Muscle layer of colon (tissue), 2 donors: ENCODE data around the gene PSMD4.

Experiments used
- H3K27ac ChIP-seq: one replicate; pipeline ENCODE4 v1.7.0; 2013; ENCODE audit warnings: low read depth, mild to moderate bottlenecking, low read length, moderate library complexity
- H3K27me3 ChIP-seq, 2 donors: one replicate each; pipeline ENCODE4 v1.7.0; 2013; ENCODE audit warnings: low read length in 2 of 2, mild to moderate bottlenecking in 2 of 2; ENCODE audit not compliant: insufficient read depth in 2 of 2, control insufficient read depth in 1 of 2
- H3K36me3 ChIP-seq: one replicate; pipeline ENCODE4 v1.7.0; 2013; ENCODE audit warnings: mild to moderate bottlenecking, low read length; ENCODE audit not compliant: insufficient read depth
- H3K4me1 ChIP-seq: one replicate; pipeline ENCODE4 v1.7.0; 2013; ENCODE audit warnings: mild to moderate bottlenecking, low read length; ENCODE audit not compliant: insufficient read depth
- H3K4me3 ChIP-seq, 2 donors: one replicate each; pipeline ENCODE4 v1.7.0; 2013; ENCODE audit warnings: low read length in 2 of 2, low read depth in 1 of 2, mild to moderate bottlenecking in 1 of 2, moderate library complexity in 1 of 2
- H3K9ac ChIP-seq: one replicate; pipeline ENCODE4 v1.7.0; 2013; ENCODE audit warnings: low read length
- H3K9me3 ChIP-seq: one replicate; pipeline ENCODE4 v1.7.0; 2013; ENCODE audit warnings: mild to moderate bottlenecking, low read length
- donor health status: abdominal sarcoma.
- donor health status: Adenocarcinoma of cecum.

The PSMD4 gene

DNA sequence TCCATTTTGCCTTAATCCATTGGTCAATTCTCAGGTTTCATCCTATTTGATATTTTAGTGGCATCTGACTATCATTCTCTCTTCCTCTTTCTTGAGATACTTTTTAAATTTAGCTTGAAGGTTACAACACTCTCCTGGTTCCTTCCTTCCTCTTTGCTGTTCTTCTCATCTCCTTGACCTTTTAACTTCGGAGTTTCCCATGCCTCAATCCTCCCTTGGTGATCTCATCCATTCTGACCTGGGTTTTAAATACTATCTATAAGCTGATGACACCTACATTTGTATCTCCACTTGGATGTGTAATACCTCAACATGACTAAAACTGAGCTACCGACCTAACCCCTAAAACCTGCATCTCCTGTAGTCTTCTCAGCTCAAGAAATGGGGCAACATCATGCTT, 22.7 kb downstream of the PSMD4 start:
- H3K4me3 ChIP-seq = no peak overlapping the region
- no peaks in the 10 kb centered on the region for H3K27me3 ChIP-seq
- H3K27ac ChIP-seq = no peak overlapping the region
- H3K36me3 ChIP-seq = no peaks in the 10 kb centered on the region
- H3K9me3 ChIP-seq = no peaks in the 10 kb centered on the region
- no peaks in the 10 kb centered on the region for H3K4me1 ChIP-seq
- no peak overlapping the region for H3K9ac ChIP-seq

DNA sequence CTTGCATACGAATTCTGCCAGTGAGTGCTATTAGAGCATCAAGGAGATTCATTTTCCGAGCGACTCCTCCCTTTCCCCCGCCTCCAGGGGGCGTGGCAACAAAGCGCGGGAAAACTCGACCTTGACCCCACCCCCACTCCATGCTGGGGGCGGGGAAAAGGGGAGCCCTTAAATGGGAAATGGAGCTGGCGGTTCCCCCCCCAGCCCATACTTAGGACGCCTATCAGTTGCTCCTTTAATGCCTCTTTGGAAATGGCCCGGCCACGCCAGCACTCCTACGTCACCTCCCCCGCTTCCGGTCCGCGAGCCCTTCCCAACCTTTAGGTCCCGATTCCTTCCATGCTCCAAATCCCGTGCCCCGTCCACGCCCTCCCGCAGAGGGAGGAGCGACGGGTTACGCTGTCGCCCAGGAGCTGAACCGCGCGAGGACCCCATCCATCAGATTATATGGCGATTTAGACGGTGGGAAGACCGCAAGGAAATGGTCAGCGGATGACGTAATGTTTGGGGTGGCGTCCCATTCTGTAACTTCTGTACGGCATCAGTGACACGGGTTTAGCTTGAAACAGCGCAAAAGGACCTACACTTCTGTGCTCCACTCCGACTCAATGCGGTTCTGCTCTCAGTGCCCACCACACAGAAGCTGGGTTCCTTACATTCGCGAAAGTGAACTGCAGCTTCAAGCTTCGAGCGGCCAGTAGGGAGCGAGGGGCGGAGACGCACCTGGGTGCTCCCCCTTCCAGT, 26.9 kb downstream of the PSMD4 start:
- Histone ChIP-seq H3K9ac (peak overlapping the region; percentile 100), H3K4me3 (peak overlapping the region; percentile 92 to 97), H3K9me3 (no peaks in the 10 kb centered on the region), H3K27me3 (no peaks in the 10 kb centered on the region), H3K4me1 (peaks cover 13% of the 10 kb centered on the region), H3K27ac (peak overlapping the region; percentile 100), H3K36me3 (peaks cover 9% of the 10 kb centered on the region)

DNA sequence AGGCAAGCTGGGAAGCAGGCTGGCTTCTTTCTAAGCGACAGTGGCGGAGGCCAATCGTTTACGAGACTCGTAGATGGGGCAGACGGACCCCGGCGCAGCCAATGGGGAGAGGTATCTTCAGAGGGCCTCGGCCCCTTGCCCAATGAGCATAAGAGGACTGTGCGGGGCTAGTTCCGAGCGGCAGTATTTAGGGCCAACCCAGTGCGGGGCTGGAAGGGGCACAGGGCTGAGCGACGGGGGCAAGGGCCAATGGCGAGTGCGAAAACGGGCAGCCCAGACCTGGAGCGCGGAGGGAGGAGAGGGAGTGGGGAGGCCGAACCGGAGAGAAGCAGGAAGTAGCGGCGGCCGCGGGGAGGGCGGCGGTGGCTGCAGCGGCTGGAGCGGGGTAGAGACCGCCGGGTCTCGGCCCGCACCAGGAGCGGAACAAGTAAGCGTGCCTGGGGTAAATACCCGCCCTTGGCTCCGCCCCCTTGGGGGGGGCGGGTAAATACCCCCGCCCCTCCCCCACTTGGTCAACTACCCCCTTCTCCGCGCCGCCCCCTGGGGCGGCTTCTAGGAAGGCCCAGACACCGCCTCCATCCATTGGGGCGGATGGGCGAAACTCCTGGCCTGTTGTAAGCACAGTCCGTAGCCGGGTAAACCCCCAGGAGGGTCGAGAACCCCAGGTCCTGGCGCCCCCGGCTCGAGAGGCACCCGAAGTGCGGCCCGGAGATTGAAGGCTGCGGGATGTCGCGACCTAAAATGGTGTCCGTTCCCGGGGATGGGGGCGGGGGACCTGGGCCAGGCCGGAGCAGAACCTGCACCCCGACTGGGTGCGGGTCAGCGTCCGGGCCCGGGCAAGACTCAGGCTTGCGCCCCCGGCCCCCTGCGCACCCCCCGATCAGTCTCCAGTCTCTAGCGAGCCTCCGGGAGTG, 27.7 kb downstream of the PSMD4 start, which contains the start of gene ZNF687:
ZNF687 (plus strand) TSS at position 331 of the 914 bp plus-strand sequence. CDS start 3,993 bp downstream, outside the sequence.
- Histone ChIP-seq H3K4me1 (peaks cover 13% of the 10 kb centered on the region), H3K4me3 (peak within 1 kb of the TSS; percentile 97 to 98), H3K9ac (peak within 1 kb of the TSS; percentile 100), H3K36me3 (peaks cover 17% of the 10 kb centered on the region), H3K27me3 (no peaks in the 10 kb centered on the region), H3K27ac (peak within 1 kb of the TSS; percentile 100), H3K9me3 (no peaks in the 10 kb centered on the region)

DNA sequence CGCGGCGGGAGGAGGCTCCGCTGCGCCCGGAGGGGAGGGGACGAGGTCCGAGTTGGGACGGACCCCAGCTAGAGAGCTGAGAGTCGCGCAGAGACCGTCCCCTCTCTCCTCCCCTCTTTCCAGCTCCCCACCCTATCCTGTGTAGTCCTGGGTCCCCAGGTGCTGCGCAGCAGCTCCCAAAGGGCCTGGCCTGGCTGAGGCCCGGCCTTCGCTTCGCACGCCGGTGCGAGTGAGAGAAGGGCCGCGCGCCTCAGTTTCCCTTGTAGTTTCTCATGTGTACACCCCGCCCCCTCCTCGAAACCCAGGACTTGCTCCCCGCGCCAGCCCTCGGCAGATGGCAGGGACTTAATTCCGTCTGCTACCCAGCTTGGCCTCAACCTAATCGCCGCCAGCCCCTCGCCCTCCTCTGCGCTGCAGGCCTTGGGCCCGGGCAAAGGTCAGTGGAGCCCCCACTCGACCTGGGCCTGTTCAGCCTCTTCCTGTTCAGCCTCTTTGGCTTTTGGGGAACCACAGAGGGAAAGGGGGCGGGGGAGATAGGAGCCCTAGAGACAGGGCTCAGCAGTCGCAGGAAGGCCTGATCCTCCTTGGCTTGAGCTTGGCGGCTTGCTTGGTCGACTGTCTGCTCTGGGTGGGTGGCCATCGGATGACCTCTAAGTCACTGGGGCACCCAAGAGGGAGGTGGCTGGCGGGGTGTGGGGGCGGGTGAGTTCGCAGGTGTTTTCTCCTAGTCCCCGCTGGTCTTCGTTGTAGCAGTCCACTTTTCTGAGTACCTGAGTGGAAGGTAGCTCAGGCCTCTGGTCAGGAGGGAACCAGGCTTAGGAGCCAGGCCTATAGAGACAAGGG, 28.6 kb downstream of the PSMD4 start:
- Histone ChIP-seq H3K4me3 (peak overlapping the region; percentile 97 to 98), H3K27ac (peak overlapping the region; percentile 98), H3K4me1 (peaks cover 13% of the 10 kb centered on the region), H3K36me3 (peaks cover 26% of the 10 kb centered on the region), H3K9ac (peak overlapping the region; percentile 78), H3K27me3 (no peaks in the 10 kb centered on the region), H3K9me3 (no peaks in the 10 kb centered on the region)

DNA sequence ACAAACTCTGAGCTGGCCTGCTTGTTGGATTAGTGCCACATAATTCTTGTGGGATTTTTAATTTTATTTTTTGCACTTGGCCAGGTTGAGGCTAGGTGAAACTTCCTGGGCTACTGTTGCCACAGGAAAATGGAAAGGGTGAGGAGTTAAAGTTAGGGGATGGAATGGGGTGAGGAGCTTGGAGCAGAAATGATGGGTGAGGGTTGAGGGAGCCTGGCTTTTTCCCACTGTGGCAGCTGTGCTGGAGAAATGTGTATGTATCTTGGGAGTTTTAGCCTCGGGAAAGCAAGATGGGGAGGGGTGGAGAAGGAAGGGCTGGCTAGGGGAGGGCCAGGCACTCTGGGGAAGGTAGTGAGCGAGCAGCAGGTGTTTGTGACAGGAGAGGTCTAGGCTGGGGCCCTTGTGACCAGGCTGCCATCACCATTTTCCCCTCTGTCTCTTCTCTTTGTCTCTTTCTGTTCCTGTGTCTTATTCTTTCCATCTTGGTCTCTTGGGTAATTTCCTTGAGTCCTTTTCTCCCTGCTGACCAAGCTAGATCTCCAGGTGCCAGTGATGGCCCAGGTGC, 29.6 kb downstream of the PSMD4 start:
- Histone ChIP-seq H3K27me3 (no peaks in the 10 kb centered on the region), H3K9me3 (no peaks in the 10 kb centered on the region), H3K9ac (peak overlapping the region; percentile 78), H3K27ac (no peak overlapping the region), H3K36me3 (peaks cover 36% of the 10 kb centered on the region), H3K4me3 (peak overlapping the region in 1 of 2 donors; percentile 97), H3K4me1 (peaks cover 13% of the 10 kb centered on the region)

DNA sequence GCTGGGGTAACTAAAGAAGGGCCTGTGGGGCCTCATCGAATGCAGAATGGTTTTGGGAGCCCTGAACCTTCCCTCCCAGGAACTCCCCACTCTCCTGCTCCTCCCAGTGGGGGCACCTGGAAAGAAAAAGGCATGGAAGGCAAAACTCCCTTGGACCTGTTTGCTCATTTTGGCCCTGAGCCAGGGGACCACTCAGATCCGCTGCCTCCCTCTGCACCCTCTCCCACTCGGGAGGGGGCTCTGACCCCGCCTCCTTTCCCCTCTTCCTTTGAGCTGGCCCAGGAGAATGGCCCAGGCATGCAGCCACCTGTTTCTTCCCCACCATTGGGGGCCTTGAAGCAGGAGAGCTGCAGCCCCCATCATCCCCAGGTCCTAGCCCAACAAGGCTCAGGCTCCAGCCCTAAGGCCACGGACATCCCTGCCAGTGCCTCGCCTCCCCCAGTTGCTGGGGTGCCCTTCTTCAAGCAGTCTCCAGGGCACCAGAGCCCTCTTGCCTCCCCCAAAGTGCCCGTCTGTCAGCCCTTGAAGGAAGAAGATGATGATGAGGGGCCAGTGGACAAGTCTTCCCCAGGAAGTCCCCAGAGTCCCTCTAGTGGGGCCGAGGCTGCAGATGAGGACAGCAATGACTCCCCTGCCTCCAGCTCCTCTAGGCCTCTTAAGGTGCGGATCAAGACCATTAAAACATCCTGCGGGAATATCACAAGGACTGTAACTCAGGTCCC, 32.2 kb downstream of the PSMD4 start:
- H3K27ac ChIP-seq = no peak overlapping the region
- no peaks in the 10 kb centered on the region for H3K9me3 ChIP-seq
- peaks cover 13% of the 10 kb centered on the region for H3K4me1 ChIP-seq
- H3K36me3 ChIP-seq = peaks cover 55% of the 10 kb centered on the region
- H3K27me3 ChIP-seq = no peaks in the 10 kb centered on the region
- no peak overlapping the region for H3K4me3 ChIP-seq
- H3K9ac ChIP-seq = no peak overlapping the region

DNA sequence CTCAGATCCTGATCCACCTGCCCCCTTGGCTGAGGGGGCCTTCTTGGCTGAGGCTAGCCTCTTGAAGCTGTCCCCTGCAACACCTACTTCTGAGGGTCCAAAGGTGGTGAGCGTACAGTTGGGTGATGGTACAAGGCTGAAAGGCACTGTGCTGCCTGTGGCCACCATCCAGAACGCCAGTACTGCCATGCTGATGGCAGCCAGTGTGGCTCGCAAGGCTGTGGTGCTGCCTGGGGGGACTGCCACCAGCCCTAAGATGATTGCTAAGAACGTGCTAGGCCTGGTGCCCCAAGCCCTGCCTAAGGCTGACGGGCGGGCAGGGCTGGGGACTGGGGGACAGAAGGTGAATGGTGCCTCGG, 32.8 kb downstream of the PSMD4 start:
- Histone ChIP-seq H3K27ac (no peak overlapping the region), H3K27me3 (no peaks in the 10 kb centered on the region), H3K4me1 (peaks cover 13% of the 10 kb centered on the region), H3K4me3 (no peak overlapping the region), H3K9ac (no peak overlapping the region), H3K36me3 (peaks cover 55% of the 10 kb centered on the region), H3K9me3 (no peaks in the 10 kb centered on the region)

DNA sequence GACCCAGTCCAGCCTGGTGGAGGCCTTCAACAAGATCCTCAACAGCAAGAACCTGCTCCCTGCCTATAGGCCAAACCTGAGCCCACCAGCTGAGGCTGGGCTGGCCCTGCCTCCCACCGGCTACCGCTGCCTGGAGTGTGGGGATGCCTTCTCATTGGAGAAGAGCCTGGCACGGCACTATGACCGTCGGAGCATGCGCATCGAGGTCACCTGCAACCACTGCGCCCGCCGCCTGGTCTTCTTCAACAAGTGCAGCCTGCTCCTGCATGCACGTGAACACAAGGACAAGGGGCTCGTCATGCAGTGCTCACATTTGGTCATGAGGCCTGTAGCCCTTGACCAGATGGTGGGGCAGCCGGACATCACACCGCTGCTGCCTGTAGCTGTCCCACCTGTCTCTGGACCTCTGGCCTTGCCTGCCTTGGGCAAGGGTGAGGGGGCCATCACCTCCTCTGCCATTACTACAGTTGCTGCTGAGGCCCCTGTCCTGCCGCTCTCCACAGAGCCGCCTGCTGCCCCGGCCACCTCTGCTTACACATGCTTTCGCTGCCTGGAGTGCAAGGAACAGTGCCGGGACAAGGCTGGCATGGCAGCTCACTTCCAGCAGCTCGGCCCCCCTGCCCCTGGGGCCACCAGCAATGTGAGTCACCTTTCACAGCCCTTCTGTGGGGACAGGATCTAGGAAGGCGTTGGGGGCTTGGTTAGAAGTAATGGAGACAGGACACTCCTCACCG, 33.4 kb downstream of the PSMD4 start:
- no peaks in the 10 kb centered on the region for H3K27me3 ChIP-seq
- H3K4me3 ChIP-seq = no peak overlapping the region
- peaks cover 13% of the 10 kb centered on the region for H3K4me1 ChIP-seq
- no peaks in the 10 kb centered on the region for H3K9me3 ChIP-seq
- no peak overlapping the region for H3K27ac ChIP-seq
- H3K9ac ChIP-seq = no peak overlapping the region
- peaks cover 60% of the 10 kb centered on the region for H3K36me3 ChIP-seq

DNA sequence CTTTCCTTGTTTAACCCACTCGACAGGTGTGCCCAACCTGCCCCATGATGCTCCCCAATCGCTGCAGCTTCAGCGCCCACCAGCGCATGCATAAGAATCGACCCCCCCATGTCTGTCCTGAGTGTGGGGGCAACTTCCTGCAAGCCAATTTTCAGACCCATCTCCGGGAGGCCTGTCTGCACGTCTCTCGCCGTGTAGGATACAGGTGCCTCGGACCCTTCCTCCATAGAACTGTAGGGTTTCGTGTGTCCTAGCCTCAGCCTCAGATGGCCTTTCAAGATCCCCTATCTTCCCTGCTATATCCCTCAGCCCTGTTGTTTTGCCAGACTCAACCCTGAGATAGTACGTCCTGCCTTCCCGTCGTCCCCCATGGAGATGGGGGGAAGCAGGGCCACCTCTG, 34.0 kb downstream of the PSMD4 start:
- no peaks in the 10 kb centered on the region for H3K9me3 ChIP-seq
- H3K4me3 ChIP-seq = no peak overlapping the region
- H3K36me3 ChIP-seq = peaks cover 65% of the 10 kb centered on the region
- H3K9ac ChIP-seq = no peak overlapping the region
- no peaks in the 10 kb centered on the region for H3K27me3 ChIP-seq
- peaks cover 7% of the 10 kb centered on the region for H3K4me1 ChIP-seq
- no peak overlapping the region for H3K27ac ChIP-seq
